ENCODE measurements around the gene RAB31.
"Not testable (repeated sequence)": the region's sequence is repeated elsewhere in the genome, so short reads cannot be mapped to it uniquely, and the experiment has no call there.

RAB31 gene

DNA sequence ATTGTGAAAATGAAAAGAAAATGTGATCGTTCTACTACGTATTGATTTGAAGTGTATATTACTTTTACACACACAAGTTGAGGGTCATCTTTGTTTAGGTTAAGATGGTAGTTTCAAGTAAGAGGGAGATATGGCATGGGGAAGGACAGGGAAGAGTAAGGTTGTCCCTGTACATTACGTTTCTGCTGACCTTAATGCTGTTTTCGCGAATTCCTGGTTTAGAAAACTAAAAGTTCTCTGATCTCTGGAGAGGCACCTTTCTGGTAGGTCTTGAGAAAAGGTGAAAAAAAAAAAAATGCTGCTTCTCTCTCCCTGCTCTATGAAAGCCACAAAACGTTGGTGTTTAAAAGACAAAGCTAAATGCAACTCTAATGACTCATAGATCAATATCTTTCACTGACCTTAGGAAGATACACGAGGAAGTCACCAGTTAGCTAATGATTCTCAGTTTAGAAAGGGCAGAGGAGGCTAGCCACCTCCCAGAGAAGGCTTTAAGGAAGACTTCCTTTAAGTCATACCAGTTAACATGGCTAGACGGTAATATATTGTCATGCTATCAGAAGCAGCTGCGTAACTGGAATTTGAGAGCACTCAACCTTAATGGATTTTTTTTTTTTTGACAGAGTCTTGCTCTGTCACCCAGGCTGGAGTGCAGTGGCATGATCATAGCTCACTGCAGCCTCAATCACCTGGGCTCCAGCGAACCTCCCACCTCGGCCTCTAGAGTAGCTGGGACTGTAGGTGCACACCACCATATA is 190.9 kb downstream of the RAB31 start:
- no peak for DNase-seq

DNA sequence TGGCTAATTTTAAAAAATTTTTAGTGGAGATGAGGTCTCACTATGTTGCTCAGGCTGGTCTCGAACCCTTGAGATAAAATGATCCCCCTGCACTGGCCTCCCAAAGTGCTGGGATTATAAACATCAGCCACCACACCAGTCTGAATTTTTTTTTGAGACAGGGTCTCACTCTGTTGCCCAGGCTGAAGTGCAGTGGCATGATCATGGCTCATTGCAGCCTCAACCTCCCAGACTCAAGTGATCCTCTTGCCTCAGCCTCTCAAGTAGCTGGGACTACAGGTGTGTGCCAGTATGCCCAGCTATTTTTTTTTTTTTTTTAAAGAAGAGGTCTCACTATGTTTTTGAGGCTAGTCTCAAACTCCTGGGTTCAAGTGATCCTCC is 191.4 kb downstream of the RAB31 start:
- DNase-seq, result not testable (repeated sequence)

- DNase-seq, result no peak
These were observed 192.6 kb downstream of the RAB31 start for GRCh38 chr18:9900699-9901098.

DNA sequence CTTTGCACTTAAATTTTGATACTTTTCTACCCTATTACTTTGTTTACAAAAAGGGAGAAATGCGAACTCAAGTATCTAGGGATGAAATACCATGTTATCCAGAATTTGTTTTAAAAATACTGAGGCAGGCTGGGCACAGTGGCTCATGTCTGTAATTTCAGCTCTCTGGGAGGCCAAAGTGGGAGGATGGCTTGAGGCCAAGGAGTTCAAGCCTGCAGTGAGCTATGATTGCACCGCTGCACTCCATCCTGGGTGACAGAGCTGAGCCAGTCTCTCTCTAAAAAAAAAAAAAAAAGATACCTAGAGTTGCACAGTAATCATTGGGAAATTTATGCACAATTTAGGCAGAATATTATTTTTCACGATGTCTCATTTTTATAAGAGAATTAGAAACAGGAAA is 193.3 kb downstream of the RAB31 start:
- no peak for DNase-seq

DNA sequence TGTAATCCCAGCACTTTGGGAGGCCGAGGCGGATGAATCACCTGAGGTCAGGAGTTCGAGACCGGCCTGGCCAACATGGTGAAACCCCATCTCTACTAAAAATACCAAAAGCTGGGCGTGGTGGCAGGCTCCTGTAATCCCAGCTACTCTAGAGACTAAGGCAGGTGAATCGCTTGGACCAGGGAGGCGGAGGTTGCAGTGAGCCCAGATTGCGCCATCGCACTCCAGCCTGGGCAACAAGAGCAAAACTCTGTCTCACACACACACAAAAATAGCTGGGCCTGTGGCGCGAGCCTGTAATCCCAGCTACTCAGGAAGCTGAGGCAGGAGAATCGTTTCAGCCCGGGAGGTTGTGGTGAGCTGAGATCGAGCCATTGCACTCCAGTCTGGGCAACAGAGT is 194.2 kb downstream of the RAB31 start:
- not testable (repeated sequence) for DNase-seq

DNA sequence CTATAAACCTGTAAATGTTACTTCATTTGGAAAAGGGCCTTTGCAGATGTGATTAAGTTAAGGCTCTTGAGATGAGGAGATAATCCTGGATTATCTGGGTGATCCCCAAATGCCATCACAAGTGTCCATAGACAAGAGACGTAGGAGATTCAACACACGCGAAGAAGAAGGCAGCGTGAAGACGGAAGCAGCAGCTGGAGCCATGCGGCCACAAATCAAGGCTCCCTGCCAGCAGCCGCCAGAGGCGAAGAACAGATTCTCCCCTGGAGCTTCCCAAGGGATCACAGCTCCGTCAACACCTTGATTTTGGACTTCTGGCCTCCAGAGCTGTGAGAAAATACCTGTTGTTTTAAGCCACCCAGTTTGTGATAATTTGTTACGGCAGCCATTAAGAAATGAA is 194.7 kb downstream of the RAB31 start:
- DNase-seq, result no peak

DNA sequence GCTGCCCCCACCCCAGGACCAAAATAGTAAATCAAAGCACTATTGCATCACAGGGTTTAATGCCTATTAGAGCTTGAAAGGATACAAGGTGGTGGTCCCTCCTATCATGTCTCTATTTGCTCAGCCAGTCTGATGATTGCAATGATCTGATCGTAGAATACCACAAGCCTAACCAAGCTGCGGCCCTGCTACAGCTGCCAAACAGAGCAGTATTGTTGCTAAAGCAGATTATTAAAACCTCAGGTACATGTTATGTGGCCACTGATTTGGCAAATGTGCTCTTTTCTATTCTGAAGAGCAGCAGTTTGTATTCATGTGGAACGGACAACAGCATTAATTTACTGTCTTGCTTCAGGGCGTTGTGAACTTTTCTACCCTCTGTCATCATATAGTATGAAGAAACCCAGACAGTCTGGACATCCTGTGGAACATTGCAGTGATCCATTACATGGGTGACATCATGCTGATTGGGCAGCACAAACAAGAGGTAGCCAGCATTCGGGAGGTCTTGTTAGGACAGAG is 197.4 kb downstream of the RAB31 start:
- no peak for DNase-seq

- no peak for DNase-seq
These were observed 198.4 kb downstream of the RAB31 start for GRCh38 chr18:9906481-9906880.

- DNase-seq, result no peak
These were observed 199.8 kb downstream of the RAB31 start for GRCh38 chr18:9907867-9908266.

DNA sequence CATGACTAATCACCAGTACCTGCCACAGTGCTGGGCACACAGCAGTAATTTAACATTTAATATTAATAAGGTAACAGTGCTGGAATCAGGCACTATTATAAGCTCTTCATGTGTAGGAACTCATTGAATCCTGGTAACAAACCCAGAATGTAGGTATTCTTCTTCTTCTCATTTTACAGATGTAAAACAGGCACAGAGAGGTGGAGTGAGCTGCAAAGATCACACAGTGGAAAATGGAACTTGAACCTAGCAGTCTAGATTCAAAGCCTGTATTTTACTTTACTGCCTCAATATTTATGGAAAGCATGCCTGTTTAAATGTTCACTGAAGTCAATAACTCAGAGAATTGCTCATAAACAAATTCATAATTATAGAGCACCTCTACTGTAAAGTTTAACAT is 202.0 kb downstream of the RAB31 start:
- DNase-seq, result no peak

GRCh38 chr18:9910661-9911060 is 202.6 kb downstream of the RAB31 start:
- DNase-seq, result no peak

DNA sequence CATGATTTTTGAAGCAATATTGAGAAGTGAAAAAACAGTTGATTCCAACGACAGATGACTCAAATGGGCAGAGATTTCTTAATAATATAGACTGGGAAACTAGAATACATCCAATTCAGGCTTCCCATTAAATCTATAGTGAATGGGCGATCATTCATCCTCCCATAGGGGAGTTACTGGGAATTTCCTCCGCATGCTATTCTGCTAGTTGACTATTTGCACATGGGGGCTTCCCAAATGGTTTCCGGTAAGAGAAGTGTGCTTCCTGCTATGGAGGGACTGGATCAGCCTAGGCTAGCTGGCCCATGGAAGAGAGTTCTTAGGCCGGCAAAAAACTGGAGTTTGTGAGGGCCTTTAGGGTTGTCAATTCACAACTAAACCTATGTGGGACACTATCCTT is 203.1 kb downstream of the RAB31 start:
- DNase-seq, result no peak

Data from left hindlimb (tissue), 1 donor.